Natural killer cell (primary cell): Measurements from ENCODE around the gene IBA57. TPM values are rescaled to one million over a fixed set of nuclear protein-coding genes. Genes with fewer than 3 reads are reported as not detected.
A peak's percentile ranks its signal among the peaks of the same experiment; 100 is the strongest.

Source experiments
- ATAC-seq, 3 donors: fragments of 150-1000 bp in 2 of 3; fragments of 200-7000 bp in 1 of 3; cut with Tn5 transposase; 1 replicate in 1 of 3; 2 replicates in 2 of 3; pipeline ENCODE4 v1.10.0; 2021; ENCODE audit warnings: mild to moderate bottlenecking in 2 of 3, moderate library complexity in 2 of 3
- DNase-seq, 2 donors: peaks; one replicate each; pipeline versions ENCODE4 v3.0.0 to v3.0.0-alpha.2; 2013 to 2021; ENCODE audit warnings: mixed read lengths in 1 of 2
- H3K27ac ChIP-seq: one replicate; pipeline ENCODE4 v1.5.1; 2013; ENCODE audit warnings: mild to moderate bottlenecking, low read length
- H3K27me3 ChIP-seq: one replicate; pipeline ENCODE4 v1.6.1; 2013; ENCODE audit warnings: low read length; ENCODE audit not compliant: control insufficient read depth, insufficient read depth
- H3K36me3 ChIP-seq: one replicate; pipeline ENCODE4 v1.6.1; 2013; ENCODE audit warnings: low read length; ENCODE audit not compliant: control insufficient read depth, insufficient read depth
- H3K4me1 ChIP-seq: one replicate; pipeline ENCODE4 v1.6.1; 2013; ENCODE audit warnings: low read length; ENCODE audit not compliant: control insufficient read depth, insufficient read depth
- H3K4me3 ChIP-seq: one replicate; pipeline ENCODE4 v1.5.1; 2013; ENCODE audit warnings: low read length
- H3K9me3 ChIP-seq: one replicate; pipeline ENCODE4 v1.6.1; 2013; ENCODE audit warnings: low read length; ENCODE audit not compliant: control insufficient read depth, insufficient read depth
- H3K27ac Mint-ChIP-seq, 2 donors: one replicate each; pipeline ENCODE4 v1.8.0; 2022; ENCODE audit warnings: mild to moderate bottlenecking in 2 of 2, mixed read lengths in 2 of 2, moderate library complexity in 1 of 2
- H3K27me3 Mint-ChIP-seq, 2 donors: one replicate each; pipeline ENCODE4 v1.8.0; 2022; ENCODE audit warnings: low read depth in 2 of 2, mixed read lengths in 2 of 2
- H3K36me3 Mint-ChIP-seq: one replicate; pipeline ENCODE4 v1.8.0; 2022; ENCODE audit warnings: mixed read lengths
- H3K4me1 Mint-ChIP-seq, 2 donors: one replicate each; pipeline ENCODE4 v1.8.0; 2022; ENCODE audit warnings: mixed read lengths in 2 of 2
- H3K4me3 Mint-ChIP-seq: one replicate; pipeline ENCODE4 v1.8.0; 2022; ENCODE audit warnings: mild to moderate bottlenecking, moderate library complexity, mixed read lengths
- H3K9me3 Mint-ChIP-seq, 2 donors: one replicate each; pipeline ENCODE4 v1.8.0; 2022; ENCODE audit warnings: mixed read lengths in 2 of 2
- CTCF ChIP-seq: fragments of 200-600 bp; IDR thresholded peaks from one replicate; pipeline ENCODE4 v1.8.0; 2022; ENCODE audit warnings: antibody characterized with exemption
- WGBS: methylation state at CpG from one replicate; pipeline ENCODE4 v1.1.7; 2013; ENCODE audit warnings: missing lambda C conversion rate; ENCODE audit not compliant: insufficient coverage; 5-methylcytosine and 5-hydroxymethylcytosine counted together
- intact Hi-C: fragments of 100-400 bp; cut with micrococcal nuclease; formaldehyde crosslinking; loops from one replicate; pipeline ENCODE4 v1.14.2; 2022
- total RNA-seq, 4 donors: library from RNA; stranded (reverse); fragments of 120-200 nt in 1 of 4; gene quantifications; one replicate each; pipeline versions ENCODE4 v1.2.3 to v1.2.4, GENCODE V29; 2013 to 2022

The IBA57 gene
- total RNA-seq, 3 donors from 2014 or later (not counting 1 experiment from before 2014, with no cell fraction given): 13.3 to 14.1 (median 13.8) TPM

- no peaks in the 10 kb centered on the region for H3K36me3 ChIP-seq
- Mint-ChIP-seq H3K36me3 (no peaks in the 10 kb centered on the region), H3K27me3 (no peaks in the 10 kb centered on the region), H3K9me3 (no peaks in the 10 kb centered on the region), H3K27ac (peak overlapping the region; percentile 94 to 95), H3K4me1 (peaks cover 28 to 34% of the 10 kb centered on the region in 2 donors), H3K4me3 (peak overlapping the region; percentile 80)
- H3K27ac ChIP-seq: peak overlapping the region; percentile 86
- H3K27me3 ChIP-seq: no peaks in the 10 kb centered on the region
- WGBS: 55% methylated on average over 20 of the region's 20 CpGs
- H3K9me3 ChIP-seq: no peaks in the 10 kb centered on the region
- peak overlapping the region; percentile 41 for H3K4me3 ChIP-seq
- DNase-seq (no peak), ATAC-seq (no peak)
- intact Hi-C loops: loop anchor here (1.0 to 5.0 kb wide), 3 partner anchors 24 to 82 kb away; partner anchors contain the start of genes ARF1, GUK1 and MRPL55
- no peak for TF ChIP-seq CTCF
- H3K4me1 ChIP-seq: peaks cover 32% of the 10 kb centered on the region
Observed at GRCh38 chr1:228164561-228165371, 838 bp upstream of the IBA57 start.

GRCh38 chr1:228166170-228166936, 749 bp downstream of the IBA57 start:
- peaks cover 28 to 34% of the 10 kb centered on the region in 2 donors for H3K4me1 Mint-ChIP-seq
- intact Hi-C loops: loop anchor here (2.0 to 5.0 kb wide), 2 partner anchors 64 to 84 kb away; partner anchors contain the start of genes ARF1 and C1orf35
- H3K27me3 Mint-ChIP-seq: no peaks in the 10 kb centered on the region
- H3K36me3 ChIP-seq: no peaks in the 10 kb centered on the region
- peak overlapping the region; percentile 94 for H3K4me3 Mint-ChIP-seq
- H3K9me3 ChIP-seq: no peaks in the 10 kb centered on the region
- H3K27ac Mint-ChIP-seq: peak overlapping the region; percentile 94 to 95
- H3K27me3 ChIP-seq: no peaks in the 10 kb centered on the region
- peaks cover 32% of the 10 kb centered on the region for H3K4me1 ChIP-seq
- WGBS: 23% methylated on average over 26 of the region's 26 CpGs
- no peaks in the 10 kb centered on the region for H3K9me3 Mint-ChIP-seq
- DNase-seq (peak in 1 of 2 donors; percentile 83), ATAC-seq (peak; percentile 3 to 8 (median 5))
- H3K27ac ChIP-seq: peak overlapping the region; percentile 92
- H3K4me3 ChIP-seq: peak overlapping the region; percentile 53
- H3K36me3 Mint-ChIP-seq: no peaks in the 10 kb centered on the region
- peak; percentile 18 for TF ChIP-seq CTCF

- no peak overlapping the region for H3K4me3 ChIP-seq
- H3K36me3 ChIP-seq: no peaks in the 10 kb centered on the region
- intact Hi-C loops: loop anchor here (5.0 kb wide), 1 partner anchor 86 kb away; the partner anchor contains the start of gene ARF1
- Mint-ChIP-seq H3K27ac (peak overlapping the region; percentile 61 to 74), H3K27me3 (no peaks in the 10 kb centered on the region), H3K36me3 (no peaks in the 10 kb centered on the region), H3K4me1 (peaks cover 41 to 44% of the 10 kb centered on the region in 2 donors), H3K4me3 (no peak overlapping the region), H3K9me3 (no peaks in the 10 kb centered on the region)
- DNase-seq (no peak), ATAC-seq (no peak)
- H3K27ac ChIP-seq: no peak overlapping the region
- TF ChIP-seq CTCF: no peak
- WGBS: 85% methylated on average over 11 of the region's 12 CpGs
- H3K9me3 ChIP-seq: no peaks in the 10 kb centered on the region
- H3K27me3 ChIP-seq: no peaks in the 10 kb centered on the region
- peaks cover 22% of the 10 kb centered on the region for H3K4me1 ChIP-seq
Observed at GRCh38 chr1:228168563-228169270, 3.1 kb downstream of the IBA57 start.
